SK-N-MC (cell line): ENCODE measurements around the gene SLC43A2.

Source experiments
- DNase-seq: peaks from one replicate; pipeline ENCODE4 v3.0.0-alpha.2; 2011; ENCODE audit warnings: low read depth, low spot score
- H3K27ac ChIP-seq: fragments of 200-600 bp; sonication (generic); 2 replicates; pipeline ENCODE4 v1.5.1; 2016; ENCODE audit warnings: mixed run types
- H3K36me3 ChIP-seq: fragments of 200-600 bp; sonication (generic); 2 replicates; pipeline ENCODE4 v1.6.1; 2017; ENCODE audit warnings: antibody characterized with exemption, low read length, mixed read lengths; ENCODE audit not compliant: insufficient read depth
- H3K4me3 ChIP-seq: fragments of 200-600 bp; sonication (generic); 2 replicates; pipeline ENCODE4 v1.5.1; 2016
- H3K9ac ChIP-seq: fragments of 200-600 bp; sonication (generic); 2 replicates; pipeline ENCODE4 v1.8.0; 2017; ENCODE audit warnings: mixed run types, mixed read lengths; ENCODE audit not compliant: insufficient read length
- H3K9me3 ChIP-seq: fragments of 200-600 bp; sonication (generic); 2 replicates; pipeline ENCODE4 v1.6.1; 2017; ENCODE audit warnings: low read depth, mild to moderate bottlenecking, antibody characterized with exemption, low read length, moderate library complexity, mixed read lengths
- EZH2 ChIP-seq: fragments of 200-600 bp; sonication (generic); IDR thresholded peaks from one replicate; pipeline ENCODE4 v1.6.1; 2017; ENCODE audit warnings: antibody characterized with exemption
- FOXP2 ChIP-seq: optimal IDR thresholded peaks from 2 replicates; pipeline ENCODE3; 2011; ENCODE audit warnings: mild to moderate bottlenecking, moderate library complexity; ENCODE audit not compliant: insufficient read depth; ENCODE audit errors: extremely low read length, control extremely low read depth
- POLR2AphosphoS5 ChIP-seq: IDR thresholded peaks from 2 replicates; pipeline ENCODE4 v1.6.1; 2012; ENCODE audit warnings: mild to moderate bottlenecking, low read depth, low read length, borderline replicate concordance

Gene SLC43A2

DNA sequence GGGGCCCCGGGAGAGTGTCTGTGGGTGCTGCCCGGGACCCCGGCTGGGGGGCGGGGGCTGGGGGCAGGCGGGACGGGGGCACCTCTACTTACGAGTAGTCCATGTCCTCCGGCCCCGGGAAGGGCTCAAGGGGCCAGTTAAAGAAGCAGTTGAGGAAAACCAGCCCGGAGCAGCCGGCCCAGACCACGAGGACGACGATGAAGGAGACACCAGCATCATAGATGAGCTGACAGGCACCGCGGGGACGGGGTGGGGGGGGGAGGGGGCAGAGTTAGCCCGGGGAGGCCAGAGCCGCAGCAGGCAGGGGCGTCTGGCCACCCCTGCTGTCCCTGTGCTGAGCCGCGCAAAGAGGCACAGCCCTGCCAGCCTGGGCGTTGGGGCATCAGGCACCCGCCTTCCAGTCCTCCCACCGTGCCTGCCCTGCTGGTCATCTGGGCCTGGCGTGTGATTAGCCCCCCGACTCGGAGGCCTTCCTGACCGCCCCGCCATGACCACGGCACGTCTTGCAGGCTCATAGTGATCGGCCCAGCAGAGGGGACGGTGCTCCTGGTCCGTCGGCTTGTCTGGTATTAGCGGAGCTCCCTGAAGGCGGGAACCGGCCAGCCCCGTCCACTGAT, 37.1 kb downstream of the SLC43A2 start:
- H3K9ac ChIP-seq, result no peak overlapping the region
- TF ChIP-seq EZH2 (no peak), POLR2AphosphoS5 (no peak), FOXP2 (no peak)
- H3K36me3 ChIP-seq, result no peaks in the 10 kb centered on the region
- no peak overlapping the region for H3K27ac ChIP-seq
- no peak overlapping the region for H3K4me3 ChIP-seq
- no peaks in the 10 kb centered on the region for H3K9me3 ChIP-seq
- no peak for DNase-seq

DNA sequence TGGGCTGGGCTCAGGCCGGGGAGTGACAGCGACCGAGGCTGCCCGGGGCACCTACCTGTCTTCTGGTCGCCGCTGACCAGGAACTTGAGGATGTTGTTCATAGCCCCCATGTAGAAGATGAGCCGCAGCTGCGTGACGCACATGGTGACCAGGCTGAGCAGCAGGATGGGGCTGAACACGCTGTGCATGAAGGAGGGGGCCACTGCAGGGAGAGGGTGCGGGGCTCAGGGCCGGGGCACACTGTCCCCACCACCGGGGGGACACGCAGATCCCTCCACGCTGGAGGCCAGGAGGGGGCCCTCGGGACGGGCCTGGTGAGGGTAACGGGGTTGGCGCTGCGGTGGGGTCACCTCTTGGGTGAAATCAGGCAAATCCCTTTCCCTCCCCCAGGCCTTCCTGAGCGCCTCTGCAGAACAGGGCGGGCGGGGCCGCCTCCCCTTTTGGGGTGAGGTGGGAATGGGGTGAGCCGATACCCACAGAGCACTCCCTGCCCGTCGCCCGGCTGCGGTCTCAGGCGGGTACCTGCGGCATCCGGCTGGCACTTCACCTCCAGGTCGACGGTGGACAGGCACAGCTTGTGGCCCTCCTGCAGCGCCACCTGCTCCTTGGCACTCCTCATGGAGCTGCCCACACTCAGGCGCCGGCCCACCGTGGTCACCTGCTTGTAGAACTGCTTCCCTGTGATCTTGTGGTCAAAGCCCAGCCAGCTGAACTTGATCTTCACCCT, 37.7 kb downstream of the SLC43A2 start:
- Histone ChIP-seq H3K36me3 (no peaks in the 10 kb centered on the region), H3K27ac (no peak overlapping the region), H3K4me3 (no peak overlapping the region), H3K9me3 (no peaks in the 10 kb centered on the region), H3K9ac (no peak overlapping the region)
- TF ChIP-seq POLR2AphosphoS5 (no peak), EZH2 (no peak), FOXP2 (no peak)
- no peak for DNase-seq

DNA sequence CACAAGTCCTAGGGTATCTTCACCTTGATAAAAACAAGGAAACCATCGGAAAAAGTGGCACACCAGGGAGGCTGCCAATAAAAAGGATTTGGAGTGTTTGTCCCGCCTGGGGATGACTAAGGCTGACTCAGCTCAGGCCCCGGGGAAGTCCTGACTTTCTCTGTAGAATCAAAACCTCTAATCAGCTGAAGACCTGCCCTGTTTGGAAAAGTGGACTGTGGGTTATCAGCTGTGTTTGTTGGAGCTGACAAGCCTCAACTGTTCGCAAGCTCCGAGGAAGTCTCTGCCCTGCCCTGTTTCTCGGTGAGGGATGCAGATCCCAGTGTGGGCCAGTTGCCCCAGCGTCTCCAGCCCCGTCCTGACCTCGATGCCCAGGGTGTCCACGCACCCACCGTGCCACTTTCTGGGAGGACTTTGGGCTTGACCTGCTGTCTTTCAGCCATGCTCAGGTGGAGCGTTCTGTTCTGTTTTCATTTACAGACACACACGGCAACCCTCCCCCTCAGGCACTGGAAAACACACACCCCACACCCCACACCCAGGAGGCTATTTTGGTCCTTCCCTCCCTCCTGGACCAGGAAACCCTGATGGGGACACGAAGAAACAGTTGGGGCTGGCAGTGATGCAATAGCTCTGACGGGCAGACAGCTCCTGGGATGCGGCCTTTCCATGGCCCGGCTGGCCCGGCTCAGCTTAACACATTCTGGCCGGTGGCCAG, 38.4 kb downstream of the SLC43A2 start:
- Histone ChIP-seq H3K4me3 (no peak overlapping the region), H3K36me3 (no peaks in the 10 kb centered on the region), H3K9ac (no peak overlapping the region), H3K9me3 (no peaks in the 10 kb centered on the region), H3K27ac (no peak overlapping the region)
- no peak for DNase-seq
- TF ChIP-seq EZH2 (no peak), FOXP2 (no peak), POLR2AphosphoS5 (no peak)

DNA sequence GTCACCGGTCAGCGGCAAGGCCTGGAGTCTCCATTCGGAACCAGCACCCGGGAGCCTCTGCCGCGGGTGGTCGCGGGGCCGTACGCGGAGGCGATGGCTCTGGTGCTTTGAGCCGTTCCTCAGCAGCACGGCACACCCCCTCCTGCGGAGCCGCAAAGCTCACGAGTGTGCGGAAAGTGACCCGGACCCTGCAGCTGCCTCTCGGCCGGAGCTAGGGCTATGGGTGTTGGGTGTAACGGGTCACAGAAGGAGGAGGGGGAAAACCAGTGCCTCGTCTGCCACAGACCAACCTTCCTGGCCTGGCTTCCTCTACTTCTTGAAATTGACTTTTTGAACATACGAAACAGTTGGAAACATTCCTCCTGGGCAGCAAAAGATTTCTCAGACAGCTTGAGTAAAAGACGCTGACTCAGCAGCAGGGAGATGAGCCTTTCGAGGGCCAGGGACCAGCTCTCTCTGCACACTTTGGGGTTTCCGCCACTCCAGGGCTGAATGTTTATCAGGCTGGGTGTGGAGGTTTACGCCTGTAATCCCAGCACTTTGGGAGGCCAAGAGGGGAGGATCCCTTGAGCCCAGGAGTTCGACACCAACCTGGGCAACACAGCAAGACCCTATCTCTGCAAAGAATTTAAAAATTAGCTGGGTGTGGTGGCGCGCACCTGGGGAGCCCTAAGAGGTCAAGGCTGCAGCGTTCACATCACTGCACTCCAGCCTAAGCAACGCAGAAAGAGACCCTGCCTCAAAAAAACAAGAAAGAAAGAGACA, 39.6 kb downstream of the SLC43A2 start:
- Histone ChIP-seq H3K36me3 (no peaks in the 10 kb centered on the region), H3K9me3 (no peaks in the 10 kb centered on the region), H3K4me3 (no peak overlapping the region), H3K9ac (no peak overlapping the region), H3K27ac (no peak overlapping the region)
- TF ChIP-seq EZH2, result no peak
- no peak for TF ChIP-seq FOXP2
- no peak for DNase-seq

DNA sequence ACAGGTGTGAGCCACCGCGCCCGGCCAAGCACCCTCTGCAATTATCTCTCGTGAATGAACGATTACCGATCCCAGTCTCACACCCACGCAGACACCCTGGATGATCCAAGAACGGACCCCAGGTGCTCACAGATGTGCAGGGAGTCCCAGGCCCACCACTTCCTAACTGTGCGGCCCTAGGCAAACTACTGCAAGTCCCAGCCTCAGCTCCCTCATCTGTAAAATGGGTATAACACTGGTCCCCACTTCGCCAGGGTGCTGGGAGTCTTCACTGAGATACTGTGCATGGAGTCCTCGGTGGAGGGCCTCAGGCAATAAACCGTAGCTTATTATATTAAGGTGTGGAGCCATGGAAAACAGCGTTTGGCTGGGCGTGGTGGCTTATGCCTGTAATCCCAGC, 44.5 kb downstream of the SLC43A2 start:
- no peak overlapping the region for H3K9ac ChIP-seq
- DNase-seq, result no peak
- H3K36me3 ChIP-seq, result no peaks in the 10 kb centered on the region
- H3K27ac ChIP-seq, result no peak overlapping the region
- no peaks in the 10 kb centered on the region for H3K9me3 ChIP-seq
- H3K4me3 ChIP-seq, result no peak overlapping the region
- TF ChIP-seq EZH2, result no peak
- no peak for TF ChIP-seq POLR2AphosphoS5
- TF ChIP-seq FOXP2, result no peak

DNA sequence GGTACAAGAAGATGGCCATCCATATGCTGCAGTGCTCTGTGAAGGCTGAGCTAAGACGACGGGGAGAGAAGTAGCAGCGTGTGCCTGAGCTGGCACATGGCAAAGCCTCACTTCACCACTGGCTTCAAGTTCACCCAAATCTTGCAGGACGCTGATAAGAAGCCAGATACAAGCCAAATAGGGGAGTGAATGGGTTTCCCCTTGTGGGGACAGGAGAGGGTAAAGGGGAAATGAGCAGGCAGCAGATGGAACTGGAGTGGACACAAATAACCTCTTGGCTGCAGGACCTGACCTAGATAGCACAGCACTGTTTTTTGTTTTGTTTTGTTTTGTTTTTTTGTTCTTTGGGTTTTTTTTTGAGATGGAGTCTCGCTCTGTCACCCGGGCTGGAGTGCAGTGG, 45.1 kb downstream of the SLC43A2 start:
- no peaks in the 10 kb centered on the region for H3K36me3 ChIP-seq
- H3K9ac ChIP-seq, result no peak overlapping the region
- TF ChIP-seq EZH2 (no peak), FOXP2 (no peak), POLR2AphosphoS5 (no peak)
- no peaks in the 10 kb centered on the region for H3K9me3 ChIP-seq
- no peak overlapping the region for H3K4me3 ChIP-seq
- DNase-seq, result no peak
- no peak overlapping the region for H3K27ac ChIP-seq

DNA sequence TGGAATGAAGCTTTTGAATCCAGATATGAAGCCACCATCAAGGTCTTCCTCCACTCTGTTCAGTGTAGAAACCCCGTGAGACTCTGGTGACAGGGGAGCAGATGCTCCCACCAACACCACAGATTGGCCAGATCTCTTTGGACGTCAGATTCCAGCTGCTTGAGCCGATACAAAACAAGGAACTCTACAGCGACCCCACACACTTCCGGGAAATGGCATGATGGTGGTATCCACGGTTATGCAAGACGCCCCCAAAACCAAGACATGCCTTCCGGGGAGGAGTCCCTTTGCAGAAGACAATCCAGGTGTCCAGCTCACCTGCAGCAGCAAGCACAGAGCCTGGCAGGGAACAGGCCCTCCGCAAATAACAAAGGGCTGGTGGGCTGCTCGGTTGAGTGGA, 46.3 kb downstream of the SLC43A2 start:
- H3K4me3 ChIP-seq, result no peak overlapping the region
- H3K9me3 ChIP-seq, result no peaks in the 10 kb centered on the region
- no peak for DNase-seq
- H3K36me3 ChIP-seq, result no peaks in the 10 kb centered on the region
- H3K27ac ChIP-seq, result no peak overlapping the region
- no peak overlapping the region for H3K9ac ChIP-seq
- no peak for TF ChIP-seq EZH2
- no peak for TF ChIP-seq POLR2AphosphoS5
- no peak for TF ChIP-seq FOXP2

DNA sequence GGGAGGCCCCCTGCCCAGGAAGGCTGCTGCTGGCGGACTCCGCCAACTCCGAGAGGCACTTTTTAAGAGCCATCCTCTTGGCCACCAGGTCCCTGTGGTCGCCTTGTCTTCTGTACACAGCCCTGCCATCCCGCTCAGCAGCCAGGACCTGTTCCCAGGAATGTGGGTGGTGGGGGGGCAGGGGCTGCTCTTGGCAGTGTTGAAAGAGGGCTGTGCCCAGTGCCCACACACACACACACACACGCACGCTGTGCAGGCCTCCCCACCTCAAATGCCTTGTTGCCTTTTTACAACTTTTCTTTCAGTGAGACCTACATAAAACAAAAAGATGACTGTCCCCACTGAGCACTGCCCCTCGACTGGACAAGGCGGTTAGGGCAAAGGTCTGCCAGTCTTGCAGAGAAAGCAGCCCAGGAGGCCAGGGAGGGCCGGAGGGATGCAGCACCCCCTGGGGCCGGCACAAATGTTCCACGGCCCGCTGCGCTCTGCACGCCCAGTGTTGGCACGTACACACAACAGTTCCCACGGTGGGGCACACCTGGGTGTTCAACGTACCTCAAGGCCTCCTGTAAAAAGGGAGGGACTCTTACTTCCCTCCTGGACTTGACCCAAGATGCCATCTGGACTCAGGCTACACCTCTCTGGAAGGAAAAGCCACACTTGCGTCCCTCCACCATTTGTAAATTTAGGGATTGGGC, 47.5 kb downstream of the SLC43A2 start:
- DNase-seq, result no peak
- no peak overlapping the region for H3K9ac ChIP-seq
- H3K27ac ChIP-seq, result no peak overlapping the region
- no peak for TF ChIP-seq EZH2
- no peak for TF ChIP-seq FOXP2
- TF ChIP-seq POLR2AphosphoS5, result no peak
- no peaks in the 10 kb centered on the region for H3K9me3 ChIP-seq
- H3K36me3 ChIP-seq, result no peaks in the 10 kb centered on the region
- no peak overlapping the region for H3K4me3 ChIP-seq
